ENCODE measurements around the gene SHH. TPM values are rescaled to one million over a fixed set of nuclear protein-coding genes. Genes with fewer than 3 reads are reported as not detected.

The SHH gene
- total RNA-seq, 2 donors from 2014 or later = not detected

- DNase-seq (ENCODE audit: low spot score) = no peak
- intact Hi-C loops (cut with DNase I) = loop anchor here (10.0 kb wide), 1 partner anchor 665 kb away; no protein-coding TSS in a partner anchor
Observed at GRCh38 chr7:155809947-155810769, 2.1 kb downstream of the SHH start.

GRCh38 chr7:155809332-155809946, 2.8 kb downstream of the SHH start:
- intact Hi-C loops (cut with DNase I) = loop anchor here in 1 of 2 donors (10.0 kb wide), 1 partner anchor 665 kb away; no protein-coding TSS in a partner anchor
- no peak for DNase-seq (ENCODE audit: low spot score)

- no peak for DNase-seq (ENCODE audit: low spot score)
- intact Hi-C loops (cut with DNase I) = loop anchor here in 1 of 2 donors (10.0 kb wide), 1 partner anchor 666 kb away; no protein-coding TSS in a partner anchor
Observed at GRCh38 chr7:155808549-155809331, 3.5 kb downstream of the SHH start.

- peak; percentile 72 for DNase-seq (ENCODE audit: low spot score)
- intact Hi-C loops (cut with DNase I) = loop anchor here in 1 of 2 donors (10.0 kb wide), 1 partner anchor 667 kb away; no protein-coding TSS in a partner anchor
Observed at GRCh38 chr7:155807789-155808548, 4.3 kb downstream of the SHH start.

- DNase-seq (ENCODE audit: low spot score) = peak; percentile 75
- intact Hi-C loops (cut with DNase I) = loop anchor here in 1 of 2 donors (10.0 kb wide), 1 partner anchor 668 kb away; no protein-coding TSS in a partner anchor
Observed at GRCh38 chr7:155807065-155807671, 5.1 kb downstream of the SHH start.

- intact Hi-C loops (cut with DNase I) = loop anchor here in 1 of 2 donors (10.0 kb wide), 1 partner anchor 669 kb away; no protein-coding TSS in a partner anchor
- DNase-seq (ENCODE audit: low spot score) = peak; percentile 64
Observed at GRCh38 chr7:155806096-155806871, 6.0 kb downstream of the SHH start.

GRCh38 chr7:155805826-155806095, 6.5 kb downstream of the SHH start:
- no peak for DNase-seq (ENCODE audit: low spot score)
- intact Hi-C loops (cut with DNase I) = loop anchor here in 1 of 2 donors (10.0 kb wide), 1 partner anchor 669 kb away; no protein-coding TSS in a partner anchor

- intact Hi-C loops (cut with DNase I) = loop anchor here in 1 of 2 donors (10.0 kb wide), 1 partner anchor 670 kb away; no protein-coding TSS in a partner anchor
- DNase-seq (ENCODE audit: low spot score) = peak; percentile 84
Observed at GRCh38 chr7:155804897-155805825, 7.1 kb downstream of the SHH start.

- intact Hi-C loops (cut with DNase I) = loop anchor here in 1 of 2 donors (10.0 kb wide), 1 partner anchor 670 kb away; no protein-coding TSS in a partner anchor
- DNase-seq (ENCODE audit: low spot score) = peak; percentile 47
Observed at GRCh38 chr7:155804431-155804831, 7.8 kb downstream of the SHH start.

- peak; percentile 82 for DNase-seq (ENCODE audit: low spot score)
- intact Hi-C loops (cut with DNase I) = loop anchor here in 1 of 2 donors (10.0 kb wide), 1 partner anchor 671 kb away; no protein-coding TSS in a partner anchor
Observed at GRCh38 chr7:155803418-155804376, 8.6 kb downstream of the SHH start.

- peak; percentile 59 for DNase-seq (ENCODE audit: low spot score)
- intact Hi-C loops (cut with DNase I) = loop anchor here in 1 of 2 donors (10.0 kb wide), 1 partner anchor 672 kb away; no protein-coding TSS in a partner anchor
Observed at GRCh38 chr7:155802906-155803417, 9.3 kb downstream of the SHH start.

GRCh38 chr7:155802291-155802690, 10.0 kb downstream of the SHH start:
- intact Hi-C loops (cut with DNase I) = loop anchor here in 1 of 2 donors (10.0 kb wide), 1 partner anchor 673 kb away; no protein-coding TSS in a partner anchor
- DNase-seq (ENCODE audit: low spot score) = peak; percentile 20

- intact Hi-C loops (cut with DNase I) = loop anchor here in 1 of 2 donors (10.0 kb wide), 1 partner anchor 674 kb away; no protein-coding TSS in a partner anchor
- peak; percentile 64 for DNase-seq (ENCODE audit: low spot score)
Observed at GRCh38 chr7:155800741-155801267, 11.5 kb downstream of the SHH start.

GRCh38 chr7:155800301-155800700, 12.0 kb downstream of the SHH start:
- peak; percentile 78 for DNase-seq (ENCODE audit: low spot score)
- intact Hi-C loops (cut with DNase I) = loop anchor here in 1 of 2 donors (10.0 kb wide), 1 partner anchor 674 kb away; no protein-coding TSS in a partner anchor

Measured in posterior vena cava (tissue), 2 donors.